ENCODE results near the gene DES. TPM values are rescaled to one million over a fixed set of nuclear protein-coding genes. Genes with fewer than 3 reads are reported as not detected.

DES gene
- total and polyA plus RNA-seq, 2 donors (not counting 3 experiments of a cell fraction or from before 2014, with no cell fraction given), result not detected

GRCh38 chr2:219452361-219453317 is 34.5 kb downstream of the DES start:
- no peak for FAIRE-seq
- Histone ChIP-seq H3K4me2 (ENCODE audit: insufficient read depth, low read length) (no peak overlapping the region), H3K27me3 (ENCODE audit: control insufficient read depth in 2 of 2, insufficient read depth in 2 of 2, low read length in 2 of 2) (peaks cover 0 to 1% of the 10 kb centered on the region in 2 experiments), H3K9me1 (replicated peaks; ENCODE audit: control insufficient read depth, extremely low read depth, insufficient read depth, low read length) (no peaks in the 10 kb centered on the region), H3K36me3 (ENCODE audit: control insufficient read depth in 2 of 2, extremely low read depth in 1 of 2, insufficient read depth in 2 of 2, low read length in 2 of 2) (no peaks in the 10 kb centered on the region), H3K9me3 (replicated peaks; ENCODE audit: control insufficient read depth, insufficient read depth, low read length) (no peaks in the 10 kb centered on the region), H3K4me3 (replicated peaks in 1 of 3; ENCODE audit: insufficient read depth in 1 of 3, low read depth in 1 of 3, low read length in 3 of 3) (no peak overlapping the region), H4K20me1 (replicated peaks; ENCODE audit: control insufficient read depth, extremely low read depth, insufficient read depth, low read length) (no peaks in the 10 kb centered on the region), H3K79me2 (ENCODE audit: control insufficient read depth, insufficient read depth, low read length) (no peaks in the 10 kb centered on the region), H3K9ac (replicated peaks; ENCODE audit: extremely low read depth, insufficient read depth, low read length) (no peak overlapping the region), H3K27ac (ENCODE audit: insufficient read depth, low read depth, low read length) (no peak overlapping the region), H2AFZ (ENCODE audit: low read depth, low read length) (no peak overlapping the region), H3K4me1 (ENCODE audit: control insufficient read depth, extremely low read depth, insufficient read depth, low read length) (no peaks in the 10 kb centered on the region)
- no peak for DNase-seq (ENCODE audit: low read depth, low spot score)
- TF ChIP-seq, protein P1, sequence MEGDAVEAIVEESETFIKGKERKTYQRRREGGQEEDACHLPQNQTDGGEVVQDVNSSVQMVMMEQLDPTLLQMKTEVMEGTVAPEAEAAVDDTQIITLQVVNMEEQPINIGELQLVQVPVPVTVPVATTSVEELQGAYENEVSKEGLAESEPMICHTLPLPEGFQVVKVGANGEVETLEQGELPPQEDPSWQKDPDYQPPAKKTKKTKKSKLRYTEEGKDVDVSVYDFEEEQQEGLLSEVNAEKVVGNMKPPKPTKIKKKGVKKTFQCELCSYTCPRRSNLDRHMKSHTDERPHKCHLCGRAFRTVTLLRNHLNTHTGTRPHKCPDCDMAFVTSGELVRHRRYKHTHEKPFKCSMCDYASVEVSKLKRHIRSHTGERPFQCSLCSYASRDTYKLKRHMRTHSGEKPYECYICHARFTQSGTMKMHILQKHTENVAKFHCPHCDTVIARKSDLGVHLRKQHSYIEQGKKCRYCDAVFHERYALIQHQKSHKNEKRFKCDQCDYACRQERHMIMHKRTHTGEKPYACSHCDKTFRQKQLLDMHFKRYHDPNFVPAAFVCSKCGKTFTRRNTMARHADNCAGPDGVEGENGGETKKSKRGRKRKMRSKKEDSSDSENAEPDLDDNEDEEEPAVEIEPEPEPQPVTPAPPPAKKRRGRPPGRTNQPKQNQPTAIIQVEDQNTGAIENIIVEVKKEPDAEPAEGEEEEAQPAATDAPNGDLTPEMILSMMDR (IDR thresholded peaks at IDR 0.05; ENCODE audit: extremely low read depth in 1 of 2, insufficient read depth in 1 of 2, low read depth in 1 of 2, low read length in 2 of 2), result no peak
- no peak for TF ChIP-seq MAX (IDR thresholded peaks at IDR 0.05; ENCODE audit: insufficient read depth, insufficient read length)
- no peak for TF ChIP-seq POLR2A (IDR thresholded peaks at IDR 0.05; ENCODE audit: low read depth, low read length)
- no peak for TF ChIP-seq FOS (IDR thresholded peaks at IDR 0.05; ENCODE audit: borderline replicate concordance, insufficient read depth, low read length)
- no peak for TF ChIP-seq MYC (IDR thresholded peaks at IDR 0.05; ENCODE audit: low read depth, low read length)
- TF ChIP-seq EZH2 (IDR thresholded peaks at IDR 0.05; ENCODE audit: borderline replicate concordance, low read depth, low read length, severe bottlenecking), result no peak
- no peak for TF ChIP-seq JUN (IDR thresholded peaks at IDR 0.05; ENCODE audit: borderline replicate concordance, insufficient read depth, insufficient read length, low read depth)
- TF ChIP-seq POLR2AphosphoS5 (IDR thresholded peaks at IDR 0.05; ENCODE audit: insufficient read depth, low read depth, low read length), result no peak
- TF ChIP-seq GATA2 (IDR thresholded peaks at IDR 0.05; ENCODE audit: insufficient read depth, insufficient read length, low read depth, low read length), result no peak
- CTCF ChIA-PET, result interaction anchor here (0.6 to 8.2 kb wide), 5 partner anchors 11 to 79 kb away, joined by 3 to 181 read pairs (median 6); no protein-coding TSS in a partner anchor
- BruUV-seq (replicated peaks), result no TSS peak
- POLR2A ChIA-PET, result no interaction called here
- intact Hi-C loops (cut with micrococcal nuclease) (no loop called here), dilution Hi-C loops (cut with MboI; ENCODE audit: extremely low pct_ligation_motif_present, low sequenced_read_pairs) (no loop called here)
